NCI-H146 treated with DMSO at 0.1 percent for 48 hours (cell line): ENCODE data around the gene SELENOK.

ENCODE experiments used
- DNase-seq: peaks from one replicate; lab custom pipeline; 2025; ENCODE audit not compliant: unreplicated experiment; lab: John Stamatoyannopoulos, UW

Gene SELENOK

GRCh38 chr3:53884623-53885022 lies 7.0 kb downstream of the SELENOK start:
- DNase-seq: no peak

GRCh38 chr3:53883008-53883407 lies 8.7 kb downstream of the SELENOK start:
- no peak for DNase-seq

GRCh38 chr3:53881691-53882593 lies 9.7 kb downstream of the SELENOK start, which contains the start of gene ACTR8:
Gene ACTR8 (minus strand): TSS chr3:53882152. CDS start chr3:53882101, 51 bp downstream.
- peak; percentile 62 for DNase-seq

- DNase-seq: no peak
Measured at GRCh38 chr3:53880396-53881345, 11.0 kb downstream of the SELENOK start.

- DNase-seq: no peak
Measured at GRCh38 chr3:53865732-53866499, 25.7 kb downstream of the SELENOK start.

- no peak for DNase-seq
Measured at GRCh38 chr3:53863145-53863544, 28.5 kb downstream of the SELENOK start.

- no peak for DNase-seq
Measured at GRCh38 chr3:53862241-53862640, 29.4 kb downstream of the SELENOK start.

GRCh38 chr3:53860196-53860595 lies 31.5 kb downstream of the SELENOK start:
- no peak for DNase-seq

- no peak for DNase-seq
Measured at GRCh38 chr3:53859178-53859577, 32.5 kb downstream of the SELENOK start.

GRCh38 chr3:53858096-53858741 lies 33.4 kb downstream of the SELENOK start:
- no peak for DNase-seq

GRCh38 chr3:53856964-53857363 lies 34.7 kb downstream of the SELENOK start:
- no peak for DNase-seq

- DNase-seq: no peak
Measured at GRCh38 chr3:53850895-53851294, 40.8 kb downstream of the SELENOK start.

- no peak for DNase-seq
Measured at GRCh38 chr3:53849916-53850315, 41.7 kb downstream of the SELENOK start.

- DNase-seq: no peak
Measured at GRCh38 chr3:53846851-53847155, 44.9 kb downstream of the SELENOK start.

- DNase-seq: peak; percentile 56
Measured at GRCh38 chr3:53846134-53846850, 45.4 kb downstream of the SELENOK start, which contains the start of the genes CHDH and IL17RB. Gene CHDH (minus strand): TSS chr3:53846419. CDS start chr3:53824008, 22,411 bp downstream. Gene IL17RB (plus strand): TSS chr3:53846568. CDS start chr3:53846589, 21 bp downstream.

GRCh38 chr3:53845881-53846133 lies 45.9 kb downstream of the SELENOK start:
- DNase-seq: no peak

GRCh38 chr3:53845103-53845880 lies 46.4 kb downstream of the SELENOK start:
- DNase-seq: no peak

- no peak for DNase-seq
Measured at GRCh38 chr3:53844262-53845102, 47.2 kb downstream of the SELENOK start.
